Rectal smooth muscle tissue (tissue), 1 donor: Measurements from ENCODE around the gene RNF11.
"Not testable (repeated sequence)": the region's sequence is repeated elsewhere in the genome, so short reads cannot be mapped to it uniquely, and the experiment has no call there.

Experiments
- H3K27ac ChIP-seq: one replicate; pipeline ENCODE4 v1.7.0; 2013; ENCODE audit warnings: low read depth, low read length, inconsistent platforms
- H3K27me3 ChIP-seq: one replicate; pipeline ENCODE4 v1.7.0; 2013; ENCODE audit warnings: low read length; ENCODE audit not compliant: control insufficient read depth, insufficient read depth
- H3K36me3 ChIP-seq: one replicate; pipeline ENCODE4 v1.7.0; 2013; ENCODE audit warnings: low read length; ENCODE audit not compliant: control insufficient read depth, insufficient read depth
- H3K4me1 ChIP-seq: one replicate; pipeline ENCODE4 v1.7.0; 2013; ENCODE audit warnings: low read length; ENCODE audit not compliant: control insufficient read depth, insufficient read depth
- H3K4me3 ChIP-seq: one replicate; pipeline ENCODE4 v1.7.0; 2013; ENCODE audit warnings: low read length
- H3K9ac ChIP-seq: one replicate; pipeline ENCODE4 v1.7.0; 2013; ENCODE audit warnings: low read length

The RNF11 gene

GRCh38 chr1:51216631-51217030 lies 19.4 kb upstream of the RNF11 start:
- Histone ChIP-seq H3K27me3 (no peaks in the 10 kb centered on the region), H3K4me1 (no peaks in the 10 kb centered on the region), H3K27ac (no peak overlapping the region), H3K9ac (no peak overlapping the region), H3K4me3 (no peak overlapping the region), H3K36me3 (no peaks in the 10 kb centered on the region)

GRCh38 chr1:51217101-51217500 lies 19.0 kb upstream of the RNF11 start:
- Histone ChIP-seq H3K27me3 (no peaks in the 10 kb centered on the region), H3K4me3 (no peak overlapping the region), H3K27ac (no peak overlapping the region)

GRCh38 chr1:51218570-51218969 lies 17.5 kb upstream of the RNF11 start:
- Histone ChIP-seq H3K4me3 (no peak overlapping the region), H3K27ac (no peak overlapping the region)

More at GRCh38 chr1:51217101-51217500, 19.0 kb upstream of the RNF11 start:
- no peaks in the 10 kb centered on the region for H3K4me1 ChIP-seq
- H3K9ac ChIP-seq = no peak overlapping the region
- no peaks in the 10 kb centered on the region for H3K36me3 ChIP-seq

GRCh38 chr1:51219022-51219421 lies 17.1 kb upstream of the RNF11 start:
- no peak overlapping the region for H3K9ac ChIP-seq

More at GRCh38 chr1:51218570-51218969, 17.5 kb upstream of the RNF11 start:
- Histone ChIP-seq H3K4me1 (no peaks in the 10 kb centered on the region), H3K36me3 (no peaks in the 10 kb centered on the region), H3K27me3 (no peaks in the 10 kb centered on the region), H3K9ac (no peak overlapping the region)

GRCh38 chr1:51221529-51221928 lies 14.5 kb upstream of the RNF11 start:
- not testable (repeated sequence) for H3K4me3 ChIP-seq, H3K27me3 ChIP-seq, H3K27ac ChIP-seq, H3K36me3 ChIP-seq, H3K4me1 ChIP-seq, H3K9ac ChIP-seq

More at GRCh38 chr1:51219022-51219421, 17.1 kb upstream of the RNF11 start:
- Histone ChIP-seq H3K36me3 (no peaks in the 10 kb centered on the region), H3K27ac (no peak overlapping the region), H3K4me1 (no peaks in the 10 kb centered on the region), H3K4me3 (no peak overlapping the region), H3K27me3 (no peaks in the 10 kb centered on the region)

- Histone ChIP-seq H3K27ac (no peak overlapping the region), H3K4me1 (no peaks in the 10 kb centered on the region), H3K9ac (no peak overlapping the region), H3K36me3 (no peaks in the 10 kb centered on the region), H3K27me3 (no peaks in the 10 kb centered on the region), H3K4me3 (no peak overlapping the region)
These were observed 13.8 kb upstream of the RNF11 start for GRCh38 chr1:51222136-51222787.

- H3K4me1 ChIP-seq = no peaks in the 10 kb centered on the region
- H3K36me3 ChIP-seq = no peaks in the 10 kb centered on the region
- H3K27me3 ChIP-seq = no peaks in the 10 kb centered on the region
- no peak overlapping the region for H3K27ac ChIP-seq
- H3K9ac ChIP-seq = no peak overlapping the region
- no peak overlapping the region for H3K4me3 ChIP-seq
These were observed 13.3 kb upstream of the RNF11 start for GRCh38 chr1:51222809-51223208.

GRCh38 chr1:51224255-51224654 lies 11.8 kb upstream of the RNF11 start:
- H3K27me3 ChIP-seq = no peaks in the 10 kb centered on the region

GRCh38 chr1:51227231-51227960 lies 8.7 kb upstream of the RNF11 start:
- not testable (repeated sequence) for H3K36me3 ChIP-seq, H3K4me1 ChIP-seq, H3K4me3 ChIP-seq, H3K9ac ChIP-seq, H3K27ac ChIP-seq, H3K27me3 ChIP-seq

More at GRCh38 chr1:51224255-51224654, 11.8 kb upstream of the RNF11 start:
- Histone ChIP-seq H3K36me3 (no peaks in the 10 kb centered on the region), H3K27ac (no peak overlapping the region), H3K4me3 (no peak overlapping the region), H3K9ac (no peak overlapping the region), H3K4me1 (no peaks in the 10 kb centered on the region)

- H3K27me3 ChIP-seq, H3K27ac ChIP-seq, H3K36me3 ChIP-seq, H3K4me3 ChIP-seq, H3K4me1 ChIP-seq, H3K9ac ChIP-seq: not testable (repeated sequence)
These were observed 7.6 kb upstream of the RNF11 start for GRCh38 chr1:51228471-51228870.

- Histone ChIP-seq H3K4me1 (peaks cover 2% of the 10 kb centered on the region), H3K27ac (no peak overlapping the region), H3K27me3 (no peaks in the 10 kb centered on the region)
These were observed 5.5 kb upstream of the RNF11 start for GRCh38 chr1:51230501-51231078.

GRCh38 chr1:51231120-51231519 lies 5.0 kb upstream of the RNF11 start:
- Histone ChIP-seq H3K4me3 (no peak overlapping the region), H3K27me3 (no peaks in the 10 kb centered on the region), H3K36me3 (no peaks in the 10 kb centered on the region), H3K4me1 (peaks cover 2% of the 10 kb centered on the region), H3K9ac (no peak overlapping the region), H3K27ac (no peak overlapping the region)

More at GRCh38 chr1:51230501-51231078, 5.5 kb upstream of the RNF11 start:
- H3K36me3 ChIP-seq = no peaks in the 10 kb centered on the region
- no peak overlapping the region for H3K9ac ChIP-seq
- no peak overlapping the region for H3K4me3 ChIP-seq
